HepG2 (cell line): ENCODE measurements around the gene EIF5A2. TPM values are rescaled to one million over a fixed set of nuclear protein-coding genes. Genes with fewer than 3 reads are reported as not detected.

Experiments used
- CBFB ChIP-seq: sonication (generic); formaldehyde crosslinking; IDR thresholded peaks from 2 replicates; pipeline ENCODE4 v1.4.0; 2020; ENCODE audit warnings: missing genetic modification reagents
- CENPT ChIP-seq: sonication (generic); formaldehyde crosslinking; IDR thresholded peaks from 2 replicates; pipeline ENCODE4 v1.8.0; 2022; ENCODE audit warnings: low read depth, mild to moderate bottlenecking, moderate library complexity, missing genetic modification reagents
- CERS6 ChIP-seq: sonication (generic); formaldehyde crosslinking; IDR thresholded peaks from 2 replicates; pipeline ENCODE4 v1.5.0; 2020; ENCODE audit warnings: missing genetic modification reagents
- GPBP1L1 ChIP-seq: sonication (generic); formaldehyde crosslinking; IDR thresholded peaks from 2 replicates; pipeline ENCODE4 v1.5.0; 2020; ENCODE audit warnings: mild to moderate bottlenecking, missing genetic modification reagents
- HMG20B ChIP-seq: conservative IDR thresholded peaks from 2 replicates; pipeline ENCODE4 v1.6.1; 2016; ENCODE audit warnings: missing genetic modification reagents, missing compliant biosample characterization
- HMGA1 ChIP-seq: sonication (generic); formaldehyde crosslinking; conservative IDR thresholded peaks from 2 replicates; pipeline ENCODE4 v1.4.0; 2020; ENCODE audit warnings: missing genetic modification reagents
- HOXA7 ChIP-seq: sonication (generic); formaldehyde crosslinking; IDR thresholded peaks from 2 replicates; pipeline ENCODE4 v1.8.1; 2022; ENCODE audit warnings: mild to moderate bottlenecking, missing genetic modification reagents, moderate library complexity
- KDM5A ChIP-seq: fragments of 200-600 bp; sonication (generic); IDR thresholded peaks from 2 replicates; pipeline ENCODE4 v1.7.0; 2018; ENCODE audit warnings: antibody characterized with exemption, mild to moderate bottlenecking, low read length, borderline replicate concordance
- KLF11 ChIP-seq: IDR thresholded peaks from 2 replicates; pipeline ENCODE4 v1.6.1; 2016; ENCODE audit warnings: missing compliant biosample characterization
- KLF13 ChIP-seq: sonication (generic); formaldehyde crosslinking; IDR thresholded peaks from 2 replicates; pipeline ENCODE4 v1.4.0; 2020; ENCODE audit warnings: mild to moderate bottlenecking, missing genetic modification reagents
- MAFF ChIP-seq: IDR thresholded peaks from 2 replicates; pipeline ENCODE4 v1.6.1; 2011; ENCODE audit warnings: low read depth, low read length, improper control_type of control experiment
- MEIS1 ChIP-seq: sonication (generic); formaldehyde crosslinking; IDR thresholded peaks from 2 replicates; pipeline ENCODE4 v1.9.0; 2021; ENCODE audit warnings: mild to moderate bottlenecking, missing genetic modification reagents, moderate library complexity, borderline replicate concordance
- MIXL1 ChIP-seq: IDR thresholded peaks from 2 replicates; pipeline ENCODE4 v1.6.1; 2016
- REST ChIP-seq, 2 experiments: IDR thresholded peaks; 2 replicates each; pipeline ENCODE4 v1.6.1; 2011 to 2012; ENCODE audit warnings: low read length in 2 of 2, borderline replicate concordance in 1 of 2, low read depth in 1 of 2, mild to moderate bottlenecking in 1 of 2, moderate library complexity in 1 of 2
- SMAD3 ChIP-seq: sonication (generic); formaldehyde crosslinking; IDR thresholded peaks from 2 replicates; pipeline ENCODE4 v1.4.0; 2020; ENCODE audit warnings: missing genetic modification reagents
- TERF1 ChIP-seq: sonication (generic); formaldehyde crosslinking; IDR thresholded peaks from 2 replicates; pipeline ENCODE4 v1.8.0; 2022; ENCODE audit warnings: mild to moderate bottlenecking, missing genetic modification reagents, moderate library complexity
- ZNF225 ChIP-seq: sonication (generic); formaldehyde crosslinking; IDR thresholded peaks from 2 replicates; pipeline ENCODE4 v1.4.0; 2020; ENCODE audit warnings: mild to moderate bottlenecking, missing genetic modification reagents
- ZNF256 ChIP-seq: sonication (generic); formaldehyde crosslinking; conservative IDR thresholded peaks from 2 replicates; pipeline ENCODE4 v1.4.0; 2020; ENCODE audit warnings: missing genetic modification reagents
- ZNF430 ChIP-seq: sonication (generic); formaldehyde crosslinking; IDR thresholded peaks from 2 replicates; pipeline ENCODE4 v1.9.0; 2021; ENCODE audit warnings: mild to moderate bottlenecking, missing genetic modification reagents
- ZNF501 ChIP-seq: sonication (generic); formaldehyde crosslinking; IDR thresholded peaks from 2 replicates; pipeline ENCODE4 v1.5.1; 2020; ENCODE audit warnings: mild to moderate bottlenecking, moderate library complexity, missing genetic modification reagents
- ZNF619 ChIP-seq: sonication (generic); formaldehyde crosslinking; IDR thresholded peaks from 2 replicates; pipeline ENCODE4 v1.4.0; 2020; ENCODE audit warnings: mild to moderate bottlenecking, missing genetic modification reagents
- polyA plus RNA-seq, 8 experiments: library from polyadenylated mRNA; depleted of rRNA in 3 of 8; stranded (reverse) in 7 of 8; unstranded in 1 of 8; fragments of >200 nt; fragmentation: Illumina TruSeq in 4 of 8; extraction: Trizol in 4 of 8; gene quantifications; 2 replicates each; pipeline versions ENCODE4 v1.2.1 to v1.2.3, GENCODE V29; 2011 to 2016; ENCODE audit warnings: low read depth in 4 of 8, missing spikeins in 1 of 8, mixed read lengths in 1 of 8; ENCODE audit not compliant: insufficient read depth in 1 of 8
- total RNA-seq, 5 experiments: library from RNA; depleted of rRNA; stranded (reverse); fragments of >200 nt; fragmentation: Illumina TruSeq; extraction: Trizol; gene quantifications; 2 replicates each; pipeline ENCODE4 v1.2.3, GENCODE V29; 2016; ENCODE audit warnings: low read depth in 1 of 5

EIF5A2 gene
- total and polyA plus RNA-seq, 2 of the 13 experiments (the other 11 are each of a cell fraction or from before 2014, with no cell fraction given), result 3.5 to 9.4 TPM

- TF ChIP-seq CENPT (CRISPR knock-in tag) (no peak), MIXL1 (CRISPR knock-in tag) (peak; percentile 82), ZNF256 (CRISPR knock-in tag) (0 out of 2 replicates have a peak, but pooled peaks have one; percentile 41), ZNF501 (CRISPR knock-in tag) (peak; percentile 91), ZNF225 (CRISPR knock-in tag) (peak; percentile 83; the same call in 1 of the 2 replicates), HMG20B (CRISPR knock-in tag) (no peak; the same call in 1 of the 2 replicates), KLF11 (peak; percentile 83; the same call in 1 of the 2 replicates), CBFB (CRISPR knock-in tag) (no peak), MAFF (no peak), CERS6 (CRISPR knock-in tag) (no peak), SMAD3 (0 out of 2 replicates have a peak, but pooled peaks have one; percentile 37), KLF13 (CRISPR knock-in tag) (0 out of 2 replicates have a peak, but pooled peaks have one; percentile 46), KDM5A (peak; percentile 72; the same call in 1 of the 2 replicates), MEIS1 (peak; percentile 74), ZNF430 (CRISPR knock-in tag) (peak; percentile 34; the same call in 1 of the 2 replicates), REST (IDR thresholded peaks at IDR 0.05; ENCODE audit: borderline replicate concordance in 1 of 2, low read depth in 1 of 2, low read length in 2 of 2) (peak in 1 of 2 experiments; percentile 79; a peak in 1 of 4 replicates), ZNF619 (CRISPR knock-in tag) (peak; percentile 82), HMGA1 (CRISPR knock-in tag) (no peak), GPBP1L1 (CRISPR knock-in tag) (no peak), TERF1 (CRISPR knock-in tag) (no peak), HOXA7 (no peak)
These were observed 38.5 kb downstream of the EIF5A2 start, which contains the start of gene RPL22L1 (continued) for GRCh38 chr3:170869645-170870593.
